Activated naive CD4-positive, alpha-beta T cell treated with anti-CD3 and anti-CD28 coated beads, Interleukin-2, amount 10 ng/mL, durations not matched to agents 7 days and 5 days (primary cell): Measurements from ENCODE around the gene ITPRIP.

Source experiments
- CTCF ChIA-PET: fragments of 350-600 bp; sonication (Branson Sonifier 250); formaldehyde crosslinking; loops from one replicate; lab custom pipeline; 2021; ENCODE audit warnings: antibody characterized with exemption; lab: Charles Lee
- DNase-seq: peaks from one replicate; pipeline ENCODE4 v3.0.0-alpha.2; 2020
- H3K27ac Mint-ChIP-seq: one replicate; pipeline ENCODE4 v1.8.0; 2021; ENCODE audit warnings: mild to moderate bottlenecking, moderate library complexity, mixed read lengths
- H3K27me3 Mint-ChIP-seq: one replicate; pipeline ENCODE4 v1.8.0; 2021; ENCODE audit warnings: mild to moderate bottlenecking, mixed read lengths
- H3K36me3 Mint-ChIP-seq: one replicate; pipeline ENCODE4 v1.8.0; 2021; ENCODE audit warnings: mixed read lengths
- H3K4me1 Mint-ChIP-seq: one replicate; pipeline ENCODE4 v1.8.0; 2021; ENCODE audit warnings: mixed read lengths
- H3K4me3 Mint-ChIP-seq: one replicate; pipeline ENCODE4 v1.8.0; 2021; ENCODE audit warnings: mild to moderate bottlenecking, moderate library complexity, mixed read lengths
- H3K9me3 Mint-ChIP-seq: one replicate; pipeline ENCODE4 v1.8.0; 2021; ENCODE audit warnings: mixed read lengths

ITPRIP gene

DNA sequence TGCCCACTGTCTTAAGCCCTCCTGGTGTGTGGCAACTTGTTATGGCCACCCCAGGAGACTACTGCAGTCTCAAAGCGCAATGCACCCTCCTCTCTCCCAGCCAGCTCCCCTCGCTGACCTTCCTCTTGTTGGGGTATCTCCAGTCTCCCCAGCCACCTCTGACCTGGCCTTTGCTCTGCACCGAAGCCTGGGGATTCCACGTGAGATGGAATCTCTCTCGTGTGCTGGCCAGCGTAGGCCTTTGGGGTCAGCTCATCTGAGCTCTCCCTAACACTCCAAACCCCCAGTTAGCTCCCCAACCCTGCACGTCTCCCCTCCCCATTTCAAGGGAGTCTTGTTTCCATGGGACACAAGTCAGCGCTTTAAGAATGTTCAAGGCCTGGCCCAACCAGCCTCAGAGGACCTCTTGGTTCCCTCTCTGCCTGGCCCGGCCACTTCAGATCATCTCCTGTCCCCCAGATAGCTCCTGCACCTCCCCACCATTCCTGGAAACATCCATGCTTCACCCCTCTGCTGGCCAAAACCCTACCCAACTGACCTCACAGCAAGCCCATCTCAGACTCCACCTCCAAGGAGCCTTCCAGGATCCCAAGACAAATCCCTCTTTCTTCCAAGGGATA, 11.2 kb downstream of the ITPRIP start:
- Mint-ChIP-seq H3K27me3 (no peaks in the 10 kb centered on the region), H3K4me1 (peaks cover 99% of the 10 kb centered on the region), H3K9me3 (no peaks in the 10 kb centered on the region), H3K36me3 (peaks cover 58% of the 10 kb centered on the region), H3K27ac (peak overlapping the region; percentile 95), H3K4me3 (peak overlapping the region; percentile 29)
- no peak for DNase-seq
- CTCF ChIA-PET, result interaction anchor here (0.7 to 2.2 kb wide), 4 partner anchors 10 to 24 kb away, joined by 3 to 13 read pairs (median 6); partner anchors contain the start of gene ITPRIP

DNA sequence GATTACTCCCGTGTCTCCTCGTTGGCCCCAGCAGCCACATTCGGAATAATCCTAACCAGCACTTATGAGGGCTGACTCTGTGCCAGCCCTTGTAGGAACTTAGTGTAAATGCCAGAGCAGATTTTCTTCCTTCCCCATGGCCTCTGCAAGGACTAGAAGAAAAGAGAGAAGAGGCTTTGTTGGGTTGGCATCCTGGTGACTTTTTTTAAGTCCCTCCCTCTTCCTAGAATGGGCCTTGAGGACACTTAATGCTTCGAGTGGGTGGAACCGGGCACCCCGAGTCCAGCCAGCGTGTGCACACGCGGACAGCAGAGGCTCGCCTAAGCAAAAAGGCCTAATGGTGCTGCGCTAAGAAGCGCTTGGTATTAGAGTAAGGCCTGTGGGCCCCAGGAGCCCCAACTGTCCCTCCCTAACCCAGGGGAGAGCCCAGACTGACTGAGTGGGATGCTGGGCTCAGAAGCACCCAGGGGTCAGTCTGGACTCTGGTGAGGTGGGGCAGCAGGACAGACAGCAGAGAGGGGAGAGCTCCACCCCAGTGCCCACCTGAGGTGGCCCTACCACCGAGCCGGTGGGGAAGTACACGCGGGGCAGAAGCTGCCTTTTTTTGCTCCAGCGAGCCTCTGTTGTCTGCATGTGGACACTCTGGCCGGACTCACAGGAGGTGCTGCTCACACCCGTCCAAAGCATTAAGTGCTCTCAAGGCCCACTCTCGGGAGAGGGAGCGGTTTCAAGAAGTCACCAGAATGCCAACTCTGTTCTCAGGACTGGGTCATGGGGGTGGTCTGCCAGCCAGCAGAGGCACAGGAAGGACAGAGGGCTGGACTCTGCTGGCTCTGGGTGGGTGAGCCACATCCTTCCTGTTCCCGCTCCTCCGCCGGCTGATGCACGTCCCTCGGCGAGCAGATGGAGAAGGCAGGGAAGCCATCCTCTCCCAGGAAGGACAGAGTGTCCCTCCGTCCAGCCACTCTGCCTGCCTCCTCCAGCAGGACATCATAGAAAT, 12.5 kb downstream of the ITPRIP start:
- Mint-ChIP-seq H3K36me3 (peaks cover 51% of the 10 kb centered on the region), H3K9me3 (no peaks in the 10 kb centered on the region), H3K27me3 (no peaks in the 10 kb centered on the region), H3K4me1 (peaks cover 100% of the 10 kb centered on the region), H3K27ac (peak overlapping the region; percentile 90), H3K4me3 (peak overlapping the region; percentile 60)
- CTCF ChIA-PET, result interaction anchor here (1.2 to 4.3 kb wide), 4 partner anchors 9 to 35 kb away, joined by 3 to 16 read pairs (median 10); no protein-coding TSS in a partner anchor
- no peak for DNase-seq

DNA sequence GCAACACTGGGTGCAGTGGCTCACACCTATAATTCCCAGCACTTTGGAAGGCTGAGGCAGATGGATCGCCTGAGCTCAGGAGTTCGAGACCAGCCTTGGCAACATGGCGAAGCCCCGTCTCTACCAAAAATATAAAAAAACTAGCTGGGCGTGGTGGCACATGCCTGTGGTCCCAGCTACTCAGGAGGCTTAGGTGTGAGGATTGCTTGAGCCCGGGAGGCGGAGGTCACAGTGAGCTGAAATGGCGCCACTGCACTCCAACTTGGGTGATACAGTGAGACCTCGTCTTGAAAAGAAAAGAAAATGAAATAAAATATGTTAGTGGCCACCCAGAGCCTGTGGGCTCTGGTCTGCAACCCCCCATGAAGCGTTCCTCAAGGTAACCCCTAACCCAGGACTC, 13.3 kb downstream of the ITPRIP start:
- Mint-ChIP-seq H3K27ac (peak overlapping the region; percentile 90), H3K9me3 (no peaks in the 10 kb centered on the region), H3K4me1 (peaks cover 98% of the 10 kb centered on the region), H3K27me3 (no peaks in the 10 kb centered on the region), H3K36me3 (peaks cover 53% of the 10 kb centered on the region), H3K4me3 (peak overlapping the region; percentile 13)
- DNase-seq, result no peak
- CTCF ChIA-PET, result interaction anchor here (1.2 to 5.2 kb wide), 5 partner anchors 10 to 34 kb away, joined by 3 to 40 read pairs (median 7); no protein-coding TSS in a partner anchor

DNA sequence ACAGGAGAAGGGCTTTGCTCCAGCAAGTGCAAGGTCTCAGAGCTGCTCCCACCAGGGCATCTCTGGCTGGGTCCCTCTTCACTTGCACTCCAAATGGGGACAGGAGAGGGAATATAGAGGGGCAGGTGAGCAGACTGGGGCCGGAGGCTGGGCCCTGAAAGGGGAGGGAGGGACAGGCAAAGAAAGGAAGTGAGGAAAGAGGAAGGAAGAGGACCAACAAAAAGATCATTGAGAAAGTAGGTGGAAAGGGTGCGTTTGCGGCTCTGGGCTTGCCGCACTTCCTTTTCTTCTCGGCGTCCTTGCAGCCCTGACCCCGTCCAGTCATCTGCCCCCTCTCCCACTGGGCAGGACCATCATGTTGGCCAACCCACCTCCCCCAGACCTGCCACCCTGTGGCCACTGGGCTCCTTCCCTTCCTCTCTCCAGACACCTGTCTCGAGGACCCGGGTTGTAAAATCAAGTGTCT, 14.0 kb downstream of the ITPRIP start:
- CTCF ChIA-PET, result interaction anchor here (1.3 to 5.2 kb wide), 4 partner anchors 18 to 33 kb away, joined by 3 to 40 read pairs (median 12); no protein-coding TSS in a partner anchor
- Mint-ChIP-seq H3K27me3 (no peaks in the 10 kb centered on the region), H3K27ac (peak overlapping the region; percentile 90), H3K4me1 (peaks cover 97% of the 10 kb centered on the region), H3K4me3 (peak overlapping the region; percentile 13), H3K9me3 (no peaks in the 10 kb centered on the region), H3K36me3 (peaks cover 58% of the 10 kb centered on the region)
- DNase-seq, result no peak

DNA sequence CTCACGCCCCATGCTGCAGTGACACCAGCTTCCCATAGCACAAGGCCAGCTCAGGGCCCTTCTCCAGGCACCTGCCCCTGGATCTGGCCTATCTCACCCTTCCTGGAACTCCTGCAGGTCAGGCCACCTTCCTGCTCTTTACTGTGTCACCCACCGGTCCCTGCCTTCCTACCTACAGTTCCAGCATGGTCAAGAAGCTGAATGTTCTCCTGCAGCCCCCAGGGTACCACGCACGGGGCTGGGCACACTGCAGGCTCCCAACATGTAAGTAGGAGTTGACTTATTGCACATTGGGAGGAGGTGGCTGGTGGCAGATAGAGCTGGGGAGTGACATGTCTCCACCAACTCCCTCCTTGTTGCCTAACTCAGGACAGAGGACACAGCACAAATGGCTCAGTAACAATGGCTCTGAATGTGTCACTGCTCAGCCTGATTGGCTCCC, 14.5 kb downstream of the ITPRIP start:
- no peaks in the 10 kb centered on the region for H3K27me3 Mint-ChIP-seq
- H3K4me1 Mint-ChIP-seq, result peaks cover 97% of the 10 kb centered on the region
- no peaks in the 10 kb centered on the region for H3K9me3 Mint-ChIP-seq
- peak overlapping the region; percentile 13 for H3K4me3 Mint-ChIP-seq
- H3K36me3 Mint-ChIP-seq, result peaks cover 59% of the 10 kb centered on the region
- DNase-seq, result no peak
- H3K27ac Mint-ChIP-seq, result peak overlapping the region; percentile 90
- CTCF ChIA-PET, result interaction anchor here (1.3 to 5.2 kb wide), 5 partner anchors 18 to 49 kb away, joined by 3 to 40 read pairs (median 7); no protein-coding TSS in a partner anchor

DNA sequence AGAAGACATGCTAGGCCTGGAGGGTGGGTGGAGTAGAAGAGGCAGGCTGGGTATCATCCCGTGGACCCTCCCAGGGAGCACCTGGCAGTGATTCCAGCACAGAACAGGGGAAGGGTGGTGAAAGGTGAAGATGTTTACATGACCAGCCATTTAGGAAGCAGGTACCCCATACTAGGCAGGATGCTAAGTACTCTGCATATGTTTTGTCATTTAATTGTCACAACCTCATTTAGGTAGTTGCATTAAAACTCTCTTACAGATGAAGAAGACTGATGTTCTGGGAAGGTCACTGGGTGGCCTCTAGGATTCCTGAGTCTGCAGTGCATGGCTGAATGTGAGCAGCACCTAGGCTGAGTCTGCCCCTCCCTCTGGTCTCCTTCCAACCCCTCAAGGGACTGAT, 15.2 kb downstream of the ITPRIP start:
- DNase-seq, result no peak
- CTCF ChIA-PET, result interaction anchor here (1.6 to 5.2 kb wide), 3 partner anchors 17 to 49 kb away, joined by 3 to 40 read pairs (median 16); no protein-coding TSS in a partner anchor
- Mint-ChIP-seq H3K27ac (peak overlapping the region; percentile 90), H3K4me3 (peak overlapping the region; percentile 65), H3K4me1 (peaks cover 95% of the 10 kb centered on the region), H3K27me3 (no peaks in the 10 kb centered on the region), H3K36me3 (peaks cover 60% of the 10 kb centered on the region), H3K9me3 (no peaks in the 10 kb centered on the region)

DNA sequence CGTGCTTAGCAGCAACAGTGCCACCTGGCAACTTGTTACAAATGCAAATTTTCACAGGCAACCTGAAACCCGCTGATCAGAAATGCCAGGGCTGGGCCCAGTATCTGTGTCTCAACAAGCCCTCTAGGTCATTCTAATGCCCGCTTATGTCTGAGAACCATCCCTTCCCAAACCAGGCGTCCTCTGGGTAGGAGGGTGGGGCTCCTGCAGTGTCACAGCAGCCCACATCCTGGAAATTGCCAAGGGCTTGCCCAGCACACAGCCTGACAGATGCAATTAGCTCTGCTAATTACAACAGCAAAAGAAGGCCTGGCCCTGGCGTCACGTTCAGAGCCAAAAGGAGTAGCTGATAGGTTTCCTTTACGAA, 15.9 kb downstream of the ITPRIP start:
- peaks cover 58% of the 10 kb centered on the region for H3K36me3 Mint-ChIP-seq

DNA sequence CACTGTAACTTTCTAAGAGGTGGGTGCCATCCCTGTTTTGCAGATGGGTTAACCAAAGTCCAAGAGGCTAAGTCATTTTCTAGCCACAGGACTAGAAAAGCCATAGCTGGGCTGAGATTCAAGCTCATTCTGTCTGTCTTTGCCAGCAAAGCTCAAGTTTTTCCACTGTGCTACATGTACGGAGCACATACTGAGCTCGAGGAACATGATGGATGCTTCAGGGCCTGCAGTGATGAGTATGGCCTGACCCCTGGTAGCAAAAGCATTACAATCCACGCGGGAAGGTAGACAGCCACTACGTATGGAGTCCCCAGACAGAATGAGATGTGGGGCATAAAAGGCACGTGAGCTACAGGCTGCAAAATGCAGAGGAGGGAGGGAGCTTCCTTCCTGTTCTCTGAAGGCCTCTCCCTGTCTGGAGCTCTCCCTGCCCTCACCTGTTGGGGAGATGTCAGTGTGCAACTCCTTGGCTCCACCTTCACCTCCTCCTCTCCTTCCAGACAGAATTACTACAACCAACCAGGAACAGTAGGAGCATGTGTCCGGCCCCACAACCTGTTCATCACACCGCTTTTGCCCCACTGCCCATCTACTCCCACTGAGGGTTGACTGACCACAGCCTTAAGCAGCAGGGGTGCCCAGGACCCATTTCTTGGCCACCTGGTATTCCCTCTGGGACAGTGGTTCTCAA, 16.4 kb downstream of the ITPRIP start:
- Mint-ChIP-seq H3K27ac (peak overlapping the region; percentile 90), H3K4me3 (peak overlapping the region; percentile 65), H3K27me3 (no peaks in the 10 kb centered on the region), H3K36me3 (peaks cover 54% of the 10 kb centered on the region), H3K4me1 (peaks cover 88% of the 10 kb centered on the region), H3K9me3 (no peaks in the 10 kb centered on the region)
- CTCF ChIA-PET, result interaction anchor here (0.7 to 5.2 kb wide), 11 partner anchors 9 to 36 kb away, joined by 3 to 40 read pairs (median 4); no protein-coding TSS in a partner anchor
- no peak for DNase-seq

More for the DNA sequence above, 15.9 kb downstream of the ITPRIP start:
- CTCF ChIA-PET, result interaction anchor here (0.7 to 5.2 kb wide), 9 partner anchors 9 to 48 kb away, joined by 3 to 40 read pairs (median 4); no protein-coding TSS in a partner anchor
- DNase-seq, result peak; percentile 62
- H3K9me3 Mint-ChIP-seq, result no peaks in the 10 kb centered on the region
- H3K27me3 Mint-ChIP-seq, result no peaks in the 10 kb centered on the region
- H3K4me1 Mint-ChIP-seq, result peaks cover 93% of the 10 kb centered on the region
- peak overlapping the region; percentile 90 for H3K27ac Mint-ChIP-seq
- peak overlapping the region; percentile 65 for H3K4me3 Mint-ChIP-seq

DNA sequence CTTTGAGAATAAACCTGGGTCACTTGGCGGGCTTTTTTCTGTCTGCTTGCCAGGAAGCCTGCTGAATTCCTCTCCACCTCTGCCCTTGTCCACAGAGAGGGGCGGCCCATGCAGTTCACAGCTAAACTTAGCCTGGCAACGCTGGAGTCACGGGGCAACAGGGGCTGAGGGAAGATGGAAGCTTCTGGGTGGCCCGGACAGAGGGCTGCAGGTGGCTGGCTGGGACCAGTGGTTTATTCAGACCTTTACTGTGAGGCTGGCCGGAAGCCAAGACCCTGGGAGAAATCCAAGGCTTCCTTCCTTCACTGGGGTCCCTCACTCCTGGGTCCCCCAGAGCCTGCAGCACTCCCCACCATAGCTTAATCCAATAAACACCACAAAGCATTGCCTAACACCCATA, 17.0 kb downstream of the ITPRIP start:
- Mint-ChIP-seq H3K9me3 (no peaks in the 10 kb centered on the region), H3K27ac (peak overlapping the region; percentile 90)
- CTCF ChIA-PET, result interaction anchor here (1.1 to 5.2 kb wide), 8 partner anchors 8 to 30 kb away, joined by 3 to 40 read pairs (median 6); no protein-coding TSS in a partner anchor

DNA sequence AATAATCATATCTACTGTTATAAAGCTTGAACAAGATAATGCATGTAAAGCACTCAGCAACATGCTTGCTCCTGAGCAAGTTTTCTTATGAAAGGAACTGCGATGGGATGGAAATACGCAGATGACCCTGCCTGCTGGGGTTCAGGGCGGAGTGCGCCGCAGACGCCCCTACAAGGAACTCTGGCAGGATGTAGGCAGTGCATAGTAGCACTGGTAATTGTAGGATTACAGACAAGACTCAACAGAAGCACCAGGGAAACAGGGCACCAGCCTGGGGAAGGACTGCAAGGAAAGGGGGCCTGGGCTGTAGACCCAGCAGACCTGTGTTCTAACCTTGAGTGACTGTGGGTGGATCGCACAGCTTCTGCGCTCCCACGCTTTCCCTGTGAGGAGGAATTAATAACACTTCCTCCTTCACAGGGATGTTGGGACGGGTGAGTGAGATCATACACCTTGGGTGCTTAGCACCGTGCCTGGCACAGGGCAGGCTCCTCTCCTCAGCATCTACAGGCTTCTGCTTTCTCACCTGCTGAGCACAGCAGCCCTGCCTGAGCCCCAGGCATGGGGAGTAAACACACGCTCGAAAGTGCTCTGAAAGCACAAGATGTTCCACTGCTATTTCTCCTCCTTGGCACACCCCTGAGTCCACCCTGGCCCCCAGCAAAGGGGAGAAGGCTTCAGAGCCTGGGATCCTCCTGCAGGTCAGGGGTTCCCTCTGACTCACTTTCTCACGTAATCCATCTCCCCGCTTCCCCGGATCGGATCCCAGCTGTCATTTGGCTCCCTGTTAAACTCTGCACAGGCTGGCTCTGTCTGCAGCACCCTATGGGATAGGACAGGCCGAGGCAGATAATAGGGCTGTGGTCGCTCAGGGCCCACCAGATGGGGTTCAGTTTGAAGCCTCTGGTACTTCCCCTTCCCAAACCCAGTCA, 19.2 kb downstream of the ITPRIP start:
- H3K36me3 Mint-ChIP-seq, result peaks cover 41% of the 10 kb centered on the region
- peak overlapping the region; percentile 37 for H3K27ac Mint-ChIP-seq
- no peaks in the 10 kb centered on the region for H3K9me3 Mint-ChIP-seq
- peaks cover 60% of the 10 kb centered on the region for H3K4me1 Mint-ChIP-seq
- DNase-seq, result no peak
- no peak overlapping the region for H3K4me3 Mint-ChIP-seq
- no peaks in the 10 kb centered on the region for H3K27me3 Mint-ChIP-seq
- CTCF ChIA-PET, result no interaction called here

More for the DNA sequence above, 17.0 kb downstream of the ITPRIP start:
- H3K36me3 Mint-ChIP-seq, result peaks cover 50% of the 10 kb centered on the region
- DNase-seq, result no peak
- H3K27me3 Mint-ChIP-seq, result no peaks in the 10 kb centered on the region
- peaks cover 81% of the 10 kb centered on the region for H3K4me1 Mint-ChIP-seq
- no peak overlapping the region for H3K4me3 Mint-ChIP-seq

DNA sequence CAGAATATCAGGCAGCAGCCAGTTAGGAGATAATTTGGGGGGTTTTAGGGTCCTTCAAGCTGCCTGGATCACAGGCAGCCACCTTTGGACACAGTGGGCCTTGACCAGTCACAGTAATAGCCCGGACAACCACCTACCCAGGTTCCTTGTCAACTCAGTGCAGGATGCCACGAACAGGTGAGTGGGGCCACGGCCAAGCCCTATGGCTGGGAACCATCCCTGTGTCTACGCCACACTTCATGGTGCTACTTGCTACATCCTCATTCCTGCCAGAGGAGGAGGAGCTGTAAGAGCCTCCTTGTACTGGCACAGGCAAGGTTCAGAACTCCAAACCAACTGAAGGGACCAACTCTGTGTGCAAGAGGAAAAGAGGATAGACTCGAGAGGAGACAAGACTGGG, 19.9 kb downstream of the ITPRIP start:
- CTCF ChIA-PET, result no interaction called here
- Mint-ChIP-seq H3K36me3 (peaks cover 43% of the 10 kb centered on the region), H3K4me1 (peaks cover 52% of the 10 kb centered on the region), H3K27me3 (no peaks in the 10 kb centered on the region), H3K27ac (no peak overlapping the region), H3K4me3 (no peak overlapping the region), H3K9me3 (no peaks in the 10 kb centered on the region)
- DNase-seq, result no peak

DNA sequence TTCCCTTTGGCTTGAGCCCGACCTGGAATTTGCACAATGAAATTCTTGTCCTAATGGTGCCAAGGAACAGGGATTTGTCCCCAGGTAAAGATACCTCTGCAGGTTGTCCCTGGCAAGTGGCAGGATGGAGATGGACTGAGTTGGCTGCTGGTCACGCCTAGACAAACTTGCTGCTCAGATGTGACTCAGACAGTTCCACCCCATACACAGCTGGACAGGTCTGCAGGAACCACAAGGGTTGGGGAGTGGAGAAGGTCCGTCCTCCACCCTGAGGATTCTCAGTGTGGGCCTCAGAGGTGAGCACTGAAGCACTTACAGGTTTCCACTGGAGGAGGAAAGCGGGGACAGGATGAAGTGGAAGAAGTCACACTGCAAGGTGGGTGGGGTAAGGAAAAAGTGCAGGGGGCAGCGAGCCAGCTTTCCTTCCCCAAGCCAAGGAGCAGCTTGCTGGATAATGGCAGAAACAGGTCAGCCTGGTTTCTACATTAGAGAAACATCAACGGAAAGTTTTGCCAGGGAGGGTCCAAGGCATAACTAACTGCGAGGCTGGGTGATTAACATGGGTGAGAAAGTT, 20.5 kb downstream of the ITPRIP start:
- no peak for DNase-seq
- Mint-ChIP-seq H3K27me3 (no peaks in the 10 kb centered on the region), H3K4me3 (no peak overlapping the region), H3K27ac (no peak overlapping the region), H3K36me3 (peaks cover 44% of the 10 kb centered on the region), H3K9me3 (no peaks in the 10 kb centered on the region), H3K4me1 (peaks cover 51% of the 10 kb centered on the region)
- CTCF ChIA-PET, result interaction anchor here (1.0 kb wide), 1 partner anchor 28 kb away, joined by 4 read pairs; no protein-coding TSS in a partner anchor
